Prostate gland (tissue), 2 donors: ENCODE data around the gene TMEM151A. TPM values are rescaled to one million over a fixed set of nuclear protein-coding genes. Genes with fewer than 3 reads are reported as not detected.

ENCODE experiments used
- DNase-seq: peaks from one replicate; pipeline ENCODE4 v3.0.0-alpha.2; 2019; ENCODE audit warnings: low spot score
- H3K27ac ChIP-seq, 2 donors: fragments of 200-600 bp; sonication (generic); 2 replicates each; pipeline ENCODE4 v1.5.1; 2017 to 2019
- H3K27me3 ChIP-seq: fragments of 200-600 bp; sonication (generic); replicated peaks from 2 replicates; pipeline ENCODE4 v1.5.1; 2019; ENCODE audit not compliant: insufficient read depth
- H3K36me3 ChIP-seq, 2 donors: fragments of 200-600 bp; sonication (generic); 1 replicate in 1 of 2; 2 replicates in 1 of 2; pipeline versions ENCODE4 v1.5.1 to v1.8.1; 2017 to 2019
- H3K4me1 ChIP-seq: fragments of 200-600 bp; sonication (generic); replicated peaks from 2 replicates; pipeline ENCODE4 v1.5.1; 2019
- H3K4me3 ChIP-seq, 2 donors: fragments of 200-600 bp; sonication (generic); 2 replicates each; pipeline ENCODE4 v1.5.1; 2017 to 2019
- H3K9me3 ChIP-seq: fragments of 200-600 bp; sonication (generic); 2 replicates; pipeline ENCODE4 v1.5.1; 2017
- CTCF ChIP-seq, 4 experiments: fragments of 200-600 bp in 2 of 4; fragments of 450-650 bp in 2 of 4; sonication (generic) in 2 of 4; IDR thresholded peaks; 1 replicate in 3 of 4; 2 replicates in 1 of 4; pipeline ENCODE4 v1.5.1; 2016 to 2019; ENCODE audit warnings: antibody characterized with exemption in 4 of 4, mild to moderate bottlenecking in 2 of 4, moderate library complexity in 2 of 4
- POLR2A ChIP-seq: fragments of 450-650 bp; IDR thresholded peaks from one replicate; pipeline ENCODE4 v1.6.1; 2016; ENCODE audit warnings: antibody characterized with exemption, mild to moderate bottlenecking
- POLR2AphosphoS5 ChIP-seq: sonication (generic); formaldehyde crosslinking; IDR thresholded peaks from one replicate; pipeline ENCODE4 v1.6.1; 2017; ENCODE audit warnings: antibody characterized with exemption
- WGBS: methylation state at CpG from one replicate; pipeline ENCODE4 v1.1.5; 2018; 5-methylcytosine and 5-hydroxymethylcytosine counted together
- intact Hi-C: fragments of 100-400 bp; cut with DNase I; formaldehyde crosslinking; loops from one replicate; pipeline ENCODE4 v1.14.2; 2022
- total RNA-seq, 2 donors: library from RNA; depleted of rRNA; stranded (reverse); fragments of >200 nt; gene quantifications; one replicate each; pipeline ENCODE4 v1.1.0, GENCODE V29; 2016

Gene TMEM151A
- total RNA-seq, 2 donors from 2014 or later, result 0.17 to 0.50 TPM

GRCh38 chr11:66314186-66314501 is 22.4 kb downstream of the TMEM151A start:
- peak overlapping the region; percentile 82 to 87 for H3K27ac ChIP-seq
- no peak for DNase-seq
- no peaks in the 10 kb centered on the region for H3K4me1 ChIP-seq
- no peak overlapping the region for H3K4me3 ChIP-seq
- H3K9me3 ChIP-seq, result no peaks in the 10 kb centered on the region
- no peak for TF ChIP-seq CTCF (IDR thresholded peaks at IDR 0.05)
- TF ChIP-seq POLR2A, result no peak
- TF ChIP-seq POLR2AphosphoS5, result no peak
- WGBS, result 72% methylated on average over 1 of the region's 1 CpG
- no peaks in the 10 kb centered on the region for H3K27me3 ChIP-seq
- intact Hi-C loops, result no loop called here
- no peaks in the 10 kb centered on the region for H3K36me3 ChIP-seq

- Histone ChIP-seq H3K4me3 (no peak overlapping the region), H3K27me3 (no peaks in the 10 kb centered on the region), H3K9me3 (no peaks in the 10 kb centered on the region), H3K27ac (peak overlapping the region in 1 of 2 donors; percentile 82), H3K4me1 (no peaks in the 10 kb centered on the region), H3K36me3 (no peaks in the 10 kb centered on the region)
- DNase-seq, result no peak
- 83% methylated on average over 17 of the region's 17 CpGs for WGBS
- no peak for TF ChIP-seq CTCF (IDR thresholded peaks at IDR 0.05)
- TF ChIP-seq POLR2A, result no peak
- no peak for TF ChIP-seq POLR2AphosphoS5
- intact Hi-C loops, result no loop called here
These were observed 23.1 kb downstream of the TMEM151A start for GRCh38 chr11:66314561-66315497.

GRCh38 chr11:66315498-66315885 is 23.8 kb downstream of the TMEM151A start:
- Histone ChIP-seq H3K4me3 (peak overlapping the region; percentile 32 to 33), H3K4me1 (no peaks in the 10 kb centered on the region), H3K27me3 (no peaks in the 10 kb centered on the region), H3K27ac (peak overlapping the region; percentile 77 to 78), H3K36me3 (no peaks in the 10 kb centered on the region), H3K9me3 (no peaks in the 10 kb centered on the region)
- no peak for DNase-seq
- WGBS, result 84% methylated on average over 14 of the region's 14 CpGs
- TF ChIP-seq CTCF (IDR thresholded peaks at IDR 0.05) (no peak), POLR2AphosphoS5 (no peak), POLR2A (no peak)
- intact Hi-C loops, result no loop called here

- Histone ChIP-seq H3K9me3 (no peaks in the 10 kb centered on the region), H3K27me3 (no peaks in the 10 kb centered on the region), H3K4me1 (no peaks in the 10 kb centered on the region), H3K27ac (peak overlapping the region; percentile 77 to 78), H3K36me3 (no peaks in the 10 kb centered on the region), H3K4me3 (peak overlapping the region; percentile 32 to 33)
- 51% methylated on average over 43 of the region's 52 CpGs for WGBS
- intact Hi-C loops, result no loop called here
- TF ChIP-seq CTCF (IDR thresholded peaks at IDR 0.05) (no peak), POLR2A (no peak), POLR2AphosphoS5 (no peak)
- DNase-seq, result no peak
These were observed 24.5 kb downstream of the TMEM151A start for GRCh38 chr11:66315921-66316811.
